Loucy (cell line): ENCODE data around the gene ZFYVE28.

Experiments used
- H2AFZ ChIP-seq: fragments of 200-600 bp; sonication (generic); 2 replicates; pipeline ENCODE4 v1.6.0; 2016; ENCODE audit warnings: antibody characterized with exemption, mild to moderate bottlenecking, low read length, moderate library complexity
- H3F3A ChIP-seq: fragments of 200-600 bp; 2 replicates; pipeline ENCODE4 v1.6.0; 2016; ENCODE audit warnings: antibody characterized with exemption, low read depth, mild to moderate bottlenecking
- H3K27me3 ChIP-seq: fragments of 200-600 bp; sonication (generic); 2 replicates; pipeline ENCODE4 v1.6.1; 2014; ENCODE audit warnings: low read length, mild to moderate bottlenecking; ENCODE audit not compliant: insufficient read depth, poor library complexity, severe bottlenecking
- H3K36me3 ChIP-seq: fragments of 200-600 bp; sonication (generic); 2 replicates; pipeline ENCODE4 v1.6.1; 2016; ENCODE audit warnings: low read length; ENCODE audit not compliant: insufficient read depth
- H3K4me1 ChIP-seq: fragments of 200-600 bp; sonication (generic); 2 replicates; pipeline ENCODE4 v1.5.1; 2014; ENCODE audit warnings: low read length, mild to moderate bottlenecking; ENCODE audit not compliant: insufficient read depth, poor library complexity, severe bottlenecking
- H3K4me2 ChIP-seq: fragments of 200-600 bp; sonication (generic); 2 replicates; pipeline ENCODE4 v1.6.0; 2014; ENCODE audit warnings: antibody characterized with exemption, low read length, low read depth, mild to moderate bottlenecking; ENCODE audit not compliant: poor library complexity, severe bottlenecking
- H3K4me3 ChIP-seq: fragments of 200-600 bp; sonication (generic); 2 replicates; pipeline ENCODE4 v1.5.1; 2014; ENCODE audit warnings: low read length, mild to moderate bottlenecking, mixed read lengths; ENCODE audit not compliant: poor library complexity, severe bottlenecking
- H3K79me2 ChIP-seq: fragments of 200-600 bp; sonication (generic); 2 replicates; pipeline ENCODE4 v1.6.1; 2014; ENCODE audit warnings: low read length; ENCODE audit not compliant: insufficient read depth
- H3K9ac ChIP-seq: fragments of 200-600 bp; sonication (generic); 2 replicates; pipeline ENCODE4 v1.6.0; 2014; ENCODE audit warnings: mild to moderate bottlenecking, low read depth, low read length, moderate library complexity; ENCODE audit not compliant: poor library complexity, severe bottlenecking
- H3K9me2 ChIP-seq: fragments of 200-600 bp; sonication (generic); replicated peaks from 2 replicates; pipeline ENCODE4 v1.6.1; 2016; ENCODE audit warnings: low read depth, low read length, mixed read lengths
- H3K9me3 ChIP-seq: fragments of 200-600 bp; sonication (generic); 2 replicates; pipeline ENCODE4 v1.6.1; 2014; ENCODE audit warnings: mild to moderate bottlenecking, antibody characterized with exemption, low read length, low read depth; ENCODE audit not compliant: insufficient read depth
- H4K20me1 ChIP-seq: fragments of 200-600 bp; sonication (generic); 2 replicates; pipeline ENCODE4 v1.6.0; 2014; ENCODE audit warnings: antibody characterized with exemption, low read length, mild to moderate bottlenecking; ENCODE audit not compliant: insufficient read depth, poor library complexity, severe bottlenecking
- EZH2phosphoT487 ChIP-seq: fragments of 200-600 bp; IDR thresholded peaks from 2 replicates; pipeline ENCODE4 v1.6.1; 2018; ENCODE audit warnings: antibody characterized with exemption, mild to moderate bottlenecking, moderate library complexity, borderline replicate concordance
- TF ChIP-seq, protein P1 (sequence below): fragments of 200-600 bp; sonication (generic); conservative IDR thresholded peaks from 2 replicates; pipeline ENCODE4 v1.5.1; 2014; ENCODE audit warnings: mild to moderate bottlenecking, antibody characterized with exemption, low read length

Gene ZFYVE28

DNA sequence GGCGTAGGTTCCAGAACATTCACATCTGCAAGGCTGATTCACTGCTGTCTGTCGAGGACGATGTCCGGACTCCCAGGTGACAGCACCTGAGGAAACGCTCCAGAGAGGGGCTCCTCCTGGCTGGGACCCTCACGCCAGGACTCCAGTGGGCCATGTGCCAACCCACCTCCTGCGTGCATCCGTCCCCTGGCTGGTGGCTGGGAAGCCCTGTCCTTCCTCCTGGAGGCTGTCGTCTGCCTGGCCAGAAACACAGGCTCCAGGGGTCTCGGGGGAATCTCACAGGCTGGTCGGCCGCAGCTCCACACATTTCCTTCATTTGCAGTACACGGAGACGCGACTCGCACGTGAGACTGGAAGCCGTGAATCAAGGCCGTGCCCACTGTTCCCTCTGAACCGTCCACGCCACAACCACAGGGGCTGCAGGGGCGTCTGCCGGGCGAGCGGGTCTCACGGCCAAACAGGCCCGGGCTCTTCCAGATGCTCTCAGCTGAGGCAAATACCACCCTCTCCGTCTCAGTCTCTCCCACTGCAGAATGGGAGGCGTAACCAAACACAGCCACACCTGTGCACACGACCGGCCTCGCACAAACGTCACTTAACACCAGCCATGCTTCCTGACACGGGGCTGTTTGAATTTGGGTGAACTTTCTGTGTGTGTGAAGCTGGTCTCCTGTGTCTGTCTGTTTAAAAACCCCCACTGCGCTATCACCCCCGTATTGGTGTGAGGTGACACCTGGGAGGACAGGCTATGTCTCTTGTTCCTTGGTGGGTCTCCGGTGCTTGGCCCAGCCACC is 117.8 kb downstream of the ZFYVE28 start:
- Histone ChIP-seq H3K4me1 (peaks cover 13% of the 10 kb centered on the region), H3K4me2 (no peak overlapping the region), H3K9ac (no peak overlapping the region), H2AFZ (no peak overlapping the region), H3K4me3 (no peak overlapping the region), H3K9me2 (no peaks in the 10 kb centered on the region), H3K36me3 (no peaks in the 10 kb centered on the region), H3K27me3 (no peaks in the 10 kb centered on the region), H3F3A (no peaks in the 10 kb centered on the region), H3K79me2 (no peaks in the 10 kb centered on the region), H4K20me1 (no peaks in the 10 kb centered on the region), H3K9me3 (no peaks in the 10 kb centered on the region)
- TF ChIP-seq, protein P1, sequence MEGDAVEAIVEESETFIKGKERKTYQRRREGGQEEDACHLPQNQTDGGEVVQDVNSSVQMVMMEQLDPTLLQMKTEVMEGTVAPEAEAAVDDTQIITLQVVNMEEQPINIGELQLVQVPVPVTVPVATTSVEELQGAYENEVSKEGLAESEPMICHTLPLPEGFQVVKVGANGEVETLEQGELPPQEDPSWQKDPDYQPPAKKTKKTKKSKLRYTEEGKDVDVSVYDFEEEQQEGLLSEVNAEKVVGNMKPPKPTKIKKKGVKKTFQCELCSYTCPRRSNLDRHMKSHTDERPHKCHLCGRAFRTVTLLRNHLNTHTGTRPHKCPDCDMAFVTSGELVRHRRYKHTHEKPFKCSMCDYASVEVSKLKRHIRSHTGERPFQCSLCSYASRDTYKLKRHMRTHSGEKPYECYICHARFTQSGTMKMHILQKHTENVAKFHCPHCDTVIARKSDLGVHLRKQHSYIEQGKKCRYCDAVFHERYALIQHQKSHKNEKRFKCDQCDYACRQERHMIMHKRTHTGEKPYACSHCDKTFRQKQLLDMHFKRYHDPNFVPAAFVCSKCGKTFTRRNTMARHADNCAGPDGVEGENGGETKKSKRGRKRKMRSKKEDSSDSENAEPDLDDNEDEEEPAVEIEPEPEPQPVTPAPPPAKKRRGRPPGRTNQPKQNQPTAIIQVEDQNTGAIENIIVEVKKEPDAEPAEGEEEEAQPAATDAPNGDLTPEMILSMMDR = no peak
- TF ChIP-seq EZH2phosphoT487 = no peak

DNA sequence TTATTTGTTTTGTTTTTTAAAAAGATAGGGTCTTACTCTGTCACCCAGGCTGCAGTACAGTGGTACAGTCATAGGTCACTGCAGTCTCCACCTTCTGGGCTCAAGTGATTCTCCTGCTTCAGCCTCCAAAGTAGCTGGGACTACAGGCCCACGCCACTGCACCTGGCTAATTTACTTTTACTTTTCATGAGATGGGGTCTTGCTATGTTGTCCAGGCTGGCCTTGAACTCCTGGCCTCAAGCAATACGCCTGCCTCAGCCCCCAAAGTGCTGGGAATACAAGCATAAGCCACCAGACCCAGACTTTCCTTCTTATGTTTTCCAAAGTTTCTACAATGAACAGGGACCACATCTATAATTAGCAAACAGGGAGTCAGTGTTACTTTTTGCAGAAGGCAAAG is 118.7 kb downstream of the ZFYVE28 start:
- H2AFZ ChIP-seq = no peak overlapping the region
- no peaks in the 10 kb centered on the region for H3K79me2 ChIP-seq
- H3K27me3 ChIP-seq = no peaks in the 10 kb centered on the region
- no peaks in the 10 kb centered on the region for H3K36me3 ChIP-seq
- TF ChIP-seq, protein P1 = no peak
- TF ChIP-seq EZH2phosphoT487 = no peak
- peaks cover 20% of the 10 kb centered on the region for H3K4me1 ChIP-seq
- no peaks in the 10 kb centered on the region for H3K9me3 ChIP-seq
- no peak overlapping the region for H3K4me2 ChIP-seq
- H3K4me3 ChIP-seq = no peak overlapping the region
- H3K9me2 ChIP-seq = no peaks in the 10 kb centered on the region
- no peak overlapping the region for H3K9ac ChIP-seq
- H4K20me1 ChIP-seq = no peaks in the 10 kb centered on the region
- no peaks in the 10 kb centered on the region for H3F3A ChIP-seq

DNA sequence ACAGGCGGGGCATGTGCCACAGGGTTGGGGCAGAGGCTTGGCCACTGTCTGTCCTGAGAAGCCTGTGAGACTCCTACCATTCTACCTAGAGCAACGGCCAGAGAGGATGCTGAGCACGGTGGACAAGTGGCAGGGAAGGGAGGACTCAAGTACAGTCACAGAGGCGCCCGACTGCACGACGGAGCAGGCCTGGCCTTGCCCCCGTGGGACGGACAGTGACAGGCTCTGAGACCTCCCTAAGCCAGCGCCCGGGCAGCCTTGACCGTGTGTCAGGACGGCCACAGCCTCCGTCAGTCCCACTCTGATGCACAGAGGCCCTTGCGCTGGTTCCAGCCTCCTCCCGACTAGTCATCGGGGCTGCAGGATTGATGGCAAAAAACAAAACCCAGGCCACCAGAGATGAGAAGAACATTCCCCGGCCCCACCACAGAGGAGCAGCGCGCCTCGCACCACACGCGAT is 119.9 kb downstream of the ZFYVE28 start:
- no peaks in the 10 kb centered on the region for H3F3A ChIP-seq
- no peaks in the 10 kb centered on the region for H3K9me2 ChIP-seq
- H3K9ac ChIP-seq = no peak overlapping the region
- H4K20me1 ChIP-seq = no peaks in the 10 kb centered on the region
- peaks cover 23% of the 10 kb centered on the region for H3K4me1 ChIP-seq
- no peak for TF ChIP-seq EZH2phosphoT487
- TF ChIP-seq, protein P1 = no peak
- H2AFZ ChIP-seq = no peak overlapping the region
- no peaks in the 10 kb centered on the region for H3K9me3 ChIP-seq
- no peaks in the 10 kb centered on the region for H3K36me3 ChIP-seq
- H3K79me2 ChIP-seq = no peaks in the 10 kb centered on the region
- no peak overlapping the region for H3K4me2 ChIP-seq
- no peak overlapping the region for H3K4me3 ChIP-seq
- H3K27me3 ChIP-seq = no peaks in the 10 kb centered on the region
